ENCODE data around the gene SPECC1L.
A peak's percentile ranks its signal among the peaks of the same experiment; 100 is the strongest.

SPECC1L gene

GRCh38 chr22:24427500-24428164, 157.0 kb downstream of the SPECC1L start, which contains the start of gene ADORA2A:
ADORA2A (plus strand) TSS chr22:24427599; CDS start chr22:24433405, 5,806 bp downstream.
- peak within 1 kb of the TSS; percentile 74 for H3K4me2 ChIP-seq (ENCODE audit: low read depth, low read length, poor library complexity, severe bottlenecking)
- H3F3A ChIP-seq (ENCODE audit: low read depth), result no peaks in the 10 kb centered on the region
- H3K4me1 ChIP-seq (ENCODE audit: insufficient read depth, low read length, poor library complexity, severe bottlenecking), result peaks cover 74% of the 10 kb centered on the region
- no peaks in the 10 kb centered on the region for H3K27me3 ChIP-seq (ENCODE audit: insufficient read depth, low read length, poor library complexity, severe bottlenecking)
- peak within 1 kb of the TSS; percentile 68 for H3K9ac ChIP-seq (ENCODE audit: low read depth, low read length, poor library complexity, severe bottlenecking)
- TF ChIP-seq, protein P1, sequence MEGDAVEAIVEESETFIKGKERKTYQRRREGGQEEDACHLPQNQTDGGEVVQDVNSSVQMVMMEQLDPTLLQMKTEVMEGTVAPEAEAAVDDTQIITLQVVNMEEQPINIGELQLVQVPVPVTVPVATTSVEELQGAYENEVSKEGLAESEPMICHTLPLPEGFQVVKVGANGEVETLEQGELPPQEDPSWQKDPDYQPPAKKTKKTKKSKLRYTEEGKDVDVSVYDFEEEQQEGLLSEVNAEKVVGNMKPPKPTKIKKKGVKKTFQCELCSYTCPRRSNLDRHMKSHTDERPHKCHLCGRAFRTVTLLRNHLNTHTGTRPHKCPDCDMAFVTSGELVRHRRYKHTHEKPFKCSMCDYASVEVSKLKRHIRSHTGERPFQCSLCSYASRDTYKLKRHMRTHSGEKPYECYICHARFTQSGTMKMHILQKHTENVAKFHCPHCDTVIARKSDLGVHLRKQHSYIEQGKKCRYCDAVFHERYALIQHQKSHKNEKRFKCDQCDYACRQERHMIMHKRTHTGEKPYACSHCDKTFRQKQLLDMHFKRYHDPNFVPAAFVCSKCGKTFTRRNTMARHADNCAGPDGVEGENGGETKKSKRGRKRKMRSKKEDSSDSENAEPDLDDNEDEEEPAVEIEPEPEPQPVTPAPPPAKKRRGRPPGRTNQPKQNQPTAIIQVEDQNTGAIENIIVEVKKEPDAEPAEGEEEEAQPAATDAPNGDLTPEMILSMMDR (conservative IDR thresholded peaks at IDR 0.05; ENCODE audit: low read length), result no peak
- no peak for TF ChIP-seq EZH2phosphoT487 (IDR thresholded peaks at IDR 0.05; ENCODE audit: borderline replicate concordance)
- H3K36me3 ChIP-seq (ENCODE audit: insufficient read depth, low read length), result no peaks in the 10 kb centered on the region
- no peaks in the 10 kb centered on the region for H3K9me3 ChIP-seq (ENCODE audit: insufficient read depth, low read depth, low read length)
- no peaks in the 10 kb centered on the region for H3K9me2 ChIP-seq (replicated peaks; ENCODE audit: low read depth, low read length)
- H4K20me1 ChIP-seq (ENCODE audit: insufficient read depth, low read length, poor library complexity, severe bottlenecking), result no peaks in the 10 kb centered on the region
- no peak within 1 kb of the TSS for H2AFZ ChIP-seq (ENCODE audit: low read length)
- peak within 1 kb of the TSS; percentile 68 for H3K4me3 ChIP-seq (ENCODE audit: low read length, poor library complexity, severe bottlenecking)
- H3K79me2 ChIP-seq (ENCODE audit: insufficient read depth, low read length), result peaks cover 44% of the 10 kb centered on the region

DNA sequence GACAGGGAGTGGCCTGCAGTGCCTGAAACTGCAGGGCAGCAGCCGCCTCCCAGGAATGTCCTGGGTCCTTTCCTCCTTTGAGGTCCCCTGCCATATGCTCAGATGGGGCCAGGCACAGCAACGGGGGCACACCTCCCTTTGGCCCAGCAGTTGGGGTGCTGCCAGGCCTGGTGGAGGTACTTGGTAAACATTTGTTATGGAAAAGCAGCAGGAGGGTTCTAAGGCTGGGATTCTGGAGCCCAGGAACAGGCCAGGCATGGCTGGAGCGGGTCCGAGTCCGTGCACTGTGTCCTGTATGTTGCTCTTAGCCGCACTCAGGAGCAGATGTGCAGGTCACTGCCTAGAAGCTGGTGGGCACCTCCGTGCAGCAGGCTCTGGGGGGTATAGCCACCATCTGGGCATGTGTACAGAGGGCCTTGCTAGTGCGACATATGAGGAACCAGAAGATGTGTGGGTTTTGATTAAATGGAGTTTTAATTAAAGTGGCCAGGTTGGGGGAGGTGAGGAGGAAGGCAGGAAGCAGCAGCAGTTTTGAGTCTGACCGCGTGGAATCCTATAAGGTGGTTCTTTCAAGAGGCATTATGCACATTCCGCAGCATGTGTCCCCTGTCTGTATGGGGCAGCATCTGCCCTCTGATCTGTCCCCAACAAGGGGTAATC, 158.2 kb downstream of the SPECC1L start:
- TF ChIP-seq, protein P1 (conservative IDR thresholded peaks at IDR 0.05; ENCODE audit: low read length), result no peak
- H3K9me2 ChIP-seq (replicated peaks; ENCODE audit: low read depth, low read length), result no peaks in the 10 kb centered on the region
- H3K4me2 ChIP-seq (ENCODE audit: low read depth, low read length, poor library complexity, severe bottlenecking), result peak overlapping the region; percentile 74
- H3K79me2 ChIP-seq (ENCODE audit: insufficient read depth, low read length), result peaks cover 45% of the 10 kb centered on the region
- H4K20me1 ChIP-seq (ENCODE audit: insufficient read depth, low read length, poor library complexity, severe bottlenecking), result no peaks in the 10 kb centered on the region
- H2AFZ ChIP-seq (ENCODE audit: low read length), result no peak overlapping the region
- H3K4me3 ChIP-seq (ENCODE audit: low read length, poor library complexity, severe bottlenecking), result peak overlapping the region; percentile 68
- peaks cover 10% of the 10 kb centered on the region for H3F3A ChIP-seq (ENCODE audit: low read depth)
- H3K27me3 ChIP-seq (ENCODE audit: insufficient read depth, low read length, poor library complexity, severe bottlenecking), result no peaks in the 10 kb centered on the region
- peak overlapping the region; percentile 68 for H3K9ac ChIP-seq (ENCODE audit: low read depth, low read length, poor library complexity, severe bottlenecking)
- no peaks in the 10 kb centered on the region for H3K36me3 ChIP-seq (ENCODE audit: insufficient read depth, low read length)
- H3K4me1 ChIP-seq (ENCODE audit: insufficient read depth, low read length, poor library complexity, severe bottlenecking), result peaks cover 87% of the 10 kb centered on the region
- H3K9me3 ChIP-seq (ENCODE audit: insufficient read depth, low read depth, low read length), result no peaks in the 10 kb centered on the region

GRCh38 chr22:24429411-24430365, 159.1 kb downstream of the SPECC1L start:
- no peak overlapping the region for H2AFZ ChIP-seq (ENCODE audit: low read length)
- H3K27me3 ChIP-seq (ENCODE audit: insufficient read depth, low read length, poor library complexity, severe bottlenecking), result no peaks in the 10 kb centered on the region
- H3K9me3 ChIP-seq (ENCODE audit: insufficient read depth, low read depth, low read length), result no peaks in the 10 kb centered on the region
- H3F3A ChIP-seq (ENCODE audit: low read depth), result peaks cover 16% of the 10 kb centered on the region
- peak overlapping the region; percentile 74 for H3K4me2 ChIP-seq (ENCODE audit: low read depth, low read length, poor library complexity, severe bottlenecking)
- H3K36me3 ChIP-seq (ENCODE audit: insufficient read depth, low read length), result no peaks in the 10 kb centered on the region
- no peaks in the 10 kb centered on the region for H4K20me1 ChIP-seq (ENCODE audit: insufficient read depth, low read length, poor library complexity, severe bottlenecking)
- peak overlapping the region; percentile 68 for H3K4me3 ChIP-seq (ENCODE audit: low read length, poor library complexity, severe bottlenecking)
- TF ChIP-seq EZH2phosphoT487 (IDR thresholded peaks at IDR 0.05; ENCODE audit: borderline replicate concordance), result no peak
- TF ChIP-seq, protein P1 (conservative IDR thresholded peaks at IDR 0.05; ENCODE audit: low read length), result no peak
- peaks cover 92% of the 10 kb centered on the region for H3K4me1 ChIP-seq (ENCODE audit: insufficient read depth, low read length, poor library complexity, severe bottlenecking)
- peak overlapping the region; percentile 68 for H3K9ac ChIP-seq (ENCODE audit: low read depth, low read length, poor library complexity, severe bottlenecking)
- H3K79me2 ChIP-seq (ENCODE audit: insufficient read depth, low read length), result peaks cover 45% of the 10 kb centered on the region
- no peaks in the 10 kb centered on the region for H3K9me2 ChIP-seq (replicated peaks; ENCODE audit: low read depth, low read length)

All from Loucy (cell line).